Liver (tissue), 9 donors: ENCODE measurements around the gene RRP1. TPM values are rescaled to one million over a fixed set of nuclear protein-coding genes. Genes with fewer than 3 reads are reported as not detected.

Experiments used
- DNase-seq: peaks from one replicate; pipeline ENCODE4 v3.0.0-alpha.2; 2017; ENCODE audit warnings: low spot score
- H3K27ac ChIP-seq, 2 donors: one replicate each; pipeline ENCODE4 v1.7.0; 2013; ENCODE audit warnings: inconsistent platforms in 2 of 2, low read length in 2 of 2, control low read depth in 1 of 2, low read depth in 1 of 2, mild to moderate bottlenecking in 1 of 2
- H3K27me3 ChIP-seq, 4 donors: one replicate each; pipeline versions ENCODE4 v1.6.1 to v1.7.0; 2013; ENCODE audit warnings: low read length in 3 of 4, inconsistent platforms in 1 of 4, mild to moderate bottlenecking in 1 of 4, moderate library complexity in 1 of 4; ENCODE audit not compliant: control insufficient read depth in 4 of 4, insufficient read depth in 4 of 4
- H3K36me3 ChIP-seq, 4 donors: one replicate each; pipeline versions ENCODE4 v1.6.1 to v1.7.0; 2013; ENCODE audit warnings: low read length in 3 of 4, mild to moderate bottlenecking in 3 of 4, low read depth in 1 of 4, moderate library complexity in 1 of 4; ENCODE audit not compliant: control insufficient read depth in 4 of 4, insufficient read depth in 3 of 4
- H3K4me1 ChIP-seq, 4 donors: one replicate each; pipeline versions ENCODE4 v1.6.1 to v1.7.0; 2013; ENCODE audit warnings: low read length in 3 of 4, mild to moderate bottlenecking in 3 of 4, moderate library complexity in 1 of 4; ENCODE audit not compliant: control insufficient read depth in 4 of 4, insufficient read depth in 4 of 4
- H3K4me3 ChIP-seq, 3 donors: one replicate each; pipeline versions ENCODE4 v1.6.1 to v1.7.0; 2013; ENCODE audit warnings: low read length in 3 of 3, control low read depth in 1 of 3, low read depth in 1 of 3, mild to moderate bottlenecking in 1 of 3
- H3K9ac ChIP-seq, 2 donors: one replicate each; pipeline ENCODE4 v1.7.0; 2013; ENCODE audit warnings: low read length in 2 of 2, mild to moderate bottlenecking in 2 of 2, moderate library complexity in 2 of 2, control low read depth in 1 of 2, low read depth in 1 of 2
- H3K9me3 ChIP-seq, 4 donors: one replicate each; pipeline versions ENCODE4 v1.6.1 to v1.7.0; 2013; ENCODE audit warnings: low read length in 3 of 4; ENCODE audit not compliant: control insufficient read depth in 4 of 4
- EGR1 ChIP-seq, 2 donors: IDR thresholded peaks; 2 replicates each; pipeline ENCODE4 v1.6.1; 2016 to 2018; ENCODE audit warnings: antibody characterized with exemption in 2 of 2, low read depth in 2 of 2
- FOXA1 ChIP-seq: IDR thresholded peaks from 2 replicates; pipeline ENCODE4 v1.6.1; 2016; ENCODE audit warnings: antibody characterized with exemption
- FOXA2 ChIP-seq: IDR thresholded peaks from 2 replicates; pipeline ENCODE4 v1.6.1; 2016; ENCODE audit warnings: antibody characterized with exemption
- HNF4A ChIP-seq, 2 donors: conservative IDR thresholded peaks; 2 replicates each; pipeline ENCODE4 v1.6.1; 2016; ENCODE audit warnings: antibody characterized with exemption in 2 of 2, mild to moderate bottlenecking in 2 of 2
- HNF4G ChIP-seq: IDR thresholded peaks from 2 replicates; pipeline ENCODE4 v1.6.1; 2016; ENCODE audit warnings: antibody characterized with exemption
- JUND ChIP-seq, 2 donors: IDR thresholded peaks; 2 replicates each; pipeline ENCODE4 v1.6.1; 2016; ENCODE audit warnings: antibody characterized with exemption in 2 of 2
- NR2F2 ChIP-seq: IDR thresholded peaks from 2 replicates; pipeline ENCODE4 v1.6.1; 2016; ENCODE audit warnings: antibody characterized with exemption
- RAD21 ChIP-seq, 2 donors: IDR thresholded peaks; 2 replicates each; pipeline ENCODE4 v1.6.1; 2016; ENCODE audit warnings: antibody characterized with exemption in 2 of 2, mild to moderate bottlenecking in 2 of 2
- RXRA ChIP-seq, 2 donors: IDR thresholded peaks; 2 replicates each; pipeline ENCODE4 v1.6.1; 2017 to 2018; ENCODE audit warnings: antibody characterized with exemption in 2 of 2, mild to moderate bottlenecking in 1 of 2
- SP1 ChIP-seq: IDR thresholded peaks from 2 replicates; pipeline ENCODE4 v1.6.1; 2018; ENCODE audit warnings: antibody characterized with exemption, mild to moderate bottlenecking
- TAF1 ChIP-seq: conservative IDR thresholded peaks from 2 replicates; pipeline ENCODE4 v1.6.1; 2016; ENCODE audit warnings: antibody characterized with exemption, mild to moderate bottlenecking
- YY1 ChIP-seq: IDR thresholded peaks from 2 replicates; pipeline ENCODE4 v1.6.1; 2016; ENCODE audit warnings: antibody characterized with exemption, mild to moderate bottlenecking
- whole genome bisulfite sequencing: extraction: QIAGEN DNeasy Blood & Tissue Kit; methylation state at CpG from one replicate; pipeline ENCODE4 v1.1.7; 2013; 5-methylcytosine and 5-hydroxymethylcytosine counted together
- polyA plus RNA-seq, 2 donors: library from polyadenylated mRNA; stranded (reverse) in 1 of 2; unstranded in 1 of 2; fragments of 200-250 nt in 1 of 2; fragments of >200 nt in 1 of 2; fragmentation: Nextera tagmentation in 1 of 2; extraction: Ambion mirVana in 1 of 2; gene quantifications; one replicate each; pipeline versions ENCODE4 v1.2.1 to v1.2.3, GENCODE V29; 2013 to 2015
- total RNA-seq, 2 donors: library from RNA; depleted of rRNA; stranded (reverse); fragments of >200 nt; gene quantifications; one replicate each; pipeline ENCODE4 v1.2.3, GENCODE V29; 2014
- TF ChIP-seq, protein P1 (sequence below): IDR thresholded peaks from 2 replicates; pipeline ENCODE4 v1.6.1; 2016; ENCODE audit warnings: antibody characterized with exemption
- TF ChIP-seq, protein P2 (sequence below): IDR thresholded peaks from 2 replicates; pipeline ENCODE4 v1.6.1; 2016; ENCODE audit warnings: antibody characterized with exemption
- TF ChIP-seq, protein P3 (sequence below): IDR thresholded peaks from 2 replicates; pipeline ENCODE4 v1.6.1; 2016; ENCODE audit warnings: antibody characterized with exemption, mild to moderate bottlenecking
- TF ChIP-seq, protein P4 (sequence below): fragments of 150-350 bp; IDR thresholded peaks from 2 replicates; pipeline ENCODE4 v1.5.1; 2017; ENCODE audit warnings: improper control_type of control experiment, low read depth, low read length; ENCODE audit not compliant: missing input control
- TF ChIP-seq, protein P5 (sequence below): IDR thresholded peaks from 2 replicates; pipeline ENCODE4 v1.6.1; 2016; ENCODE audit warnings: antibody characterized with exemption
- donor health status: healthy.
- donor health status: healthy.
- donor health status: healthy.
- donor health status: healthy.
- donor health status: healthy.

Gene RRP1
- total and polyA plus RNA-seq, 4 donors: 5.4 to 15.0 (median 7.7) TPM

DNA sequence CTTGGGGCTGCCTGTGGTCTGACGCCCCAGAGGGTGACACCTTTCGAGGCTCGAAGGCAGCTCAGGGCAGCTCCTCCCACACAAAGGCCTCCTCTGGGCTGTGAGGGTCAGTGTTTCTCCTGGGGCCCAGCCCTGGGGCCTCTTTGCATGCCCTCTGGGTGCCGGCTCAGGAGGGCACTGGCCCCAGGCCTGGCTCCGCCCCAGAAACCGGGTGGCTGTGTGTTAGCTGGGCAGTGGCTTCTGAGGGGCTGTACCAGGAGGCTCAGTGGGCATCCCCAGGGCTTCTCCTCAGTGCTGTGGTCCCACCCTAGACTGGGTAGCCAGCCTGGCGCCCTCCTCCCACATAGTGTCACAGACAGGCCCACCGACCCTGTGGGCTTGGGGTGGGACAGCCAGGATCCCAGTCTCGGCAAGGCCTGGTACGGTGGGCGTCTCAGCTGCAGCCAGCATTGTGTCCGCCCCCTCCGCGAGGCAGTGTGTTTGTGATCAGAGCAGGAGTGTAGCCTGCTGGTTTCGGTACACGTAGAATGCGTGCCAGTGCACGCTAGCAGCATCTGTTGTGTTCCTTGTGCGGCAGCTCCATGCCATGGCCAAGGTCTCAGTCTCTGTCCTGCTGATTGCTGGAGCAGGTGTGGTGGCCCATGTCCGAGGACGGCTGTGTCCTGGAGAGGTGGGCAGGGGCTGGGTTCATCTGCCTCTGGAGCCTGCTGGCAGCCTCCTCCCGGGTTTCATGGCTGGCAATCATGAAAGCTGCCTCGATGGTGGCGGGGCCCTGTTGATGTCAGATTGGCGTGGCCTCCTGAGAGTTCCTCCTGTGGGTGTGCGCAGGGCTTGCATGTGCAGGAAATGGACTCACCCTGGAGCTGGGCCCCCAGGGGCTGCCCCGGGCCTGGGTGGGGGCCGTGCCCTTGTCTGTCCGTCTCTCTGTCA is 28.0 kb downstream of the RRP1 start:
- Histone ChIP-seq H3K4me1 (peaks cover 0 to 8% (median under 1%) of the 10 kb centered on the region in 4 donors), H3K4me3 (no peak overlapping the region), H3K9me3 (no peaks in the 10 kb centered on the region), H3K9ac (no peak overlapping the region), H3K27ac (no peak overlapping the region), H3K36me3 (no peaks in the 10 kb centered on the region), H3K27me3 (no peaks in the 10 kb centered on the region)
- WGBS: 89% methylated on average over 29 of the region's 29 CpGs
- DNase-seq: no peak
- TF ChIP-seq EGR1 (IDR thresholded peaks at IDR 0.05; ENCODE audit: low read depth in 2 of 2): no peak
- no peak for TF ChIP-seq FOXA2
- TF ChIP-seq, protein P1, sequence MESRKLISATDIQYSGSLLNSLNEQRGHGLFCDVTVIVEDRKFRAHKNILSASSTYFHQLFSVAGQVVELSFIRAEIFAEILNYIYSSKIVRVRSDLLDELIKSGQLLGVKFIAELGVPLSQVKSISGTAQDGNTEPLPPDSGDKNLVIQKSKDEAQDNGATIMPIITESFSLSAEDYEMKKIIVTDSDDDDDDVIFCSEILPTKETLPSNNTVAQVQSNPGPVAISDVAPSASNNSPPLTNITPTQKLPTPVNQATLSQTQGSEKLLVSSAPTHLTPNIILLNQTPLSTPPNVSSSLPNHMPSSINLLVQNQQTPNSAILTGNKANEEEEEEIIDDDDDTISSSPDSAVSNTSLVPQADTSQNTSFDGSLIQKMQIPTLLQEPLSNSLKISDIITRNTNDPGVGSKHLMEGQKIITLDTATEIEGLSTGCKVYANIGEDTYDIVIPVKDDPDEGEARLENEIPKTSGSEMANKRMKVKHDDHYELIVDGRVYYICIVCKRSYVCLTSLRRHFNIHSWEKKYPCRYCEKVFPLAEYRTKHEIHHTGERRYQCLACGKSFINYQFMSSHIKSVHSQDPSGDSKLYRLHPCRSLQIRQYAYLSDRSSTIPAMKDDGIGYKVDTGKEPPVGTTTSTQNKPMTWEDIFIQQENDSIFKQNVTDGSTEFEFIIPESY: no peak
- TF ChIP-seq, protein P2, sequence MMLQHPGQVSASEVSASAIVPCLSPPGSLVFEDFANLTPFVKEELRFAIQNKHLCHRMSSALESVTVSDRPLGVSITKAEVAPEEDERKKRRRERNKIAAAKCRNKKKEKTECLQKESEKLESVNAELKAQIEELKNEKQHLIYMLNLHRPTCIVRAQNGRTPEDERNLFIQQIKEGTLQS: no peak
- TF ChIP-seq HNF4A (conservative IDR thresholded peaks at IDR 0.05): no peak
- TF ChIP-seq, protein P3, sequence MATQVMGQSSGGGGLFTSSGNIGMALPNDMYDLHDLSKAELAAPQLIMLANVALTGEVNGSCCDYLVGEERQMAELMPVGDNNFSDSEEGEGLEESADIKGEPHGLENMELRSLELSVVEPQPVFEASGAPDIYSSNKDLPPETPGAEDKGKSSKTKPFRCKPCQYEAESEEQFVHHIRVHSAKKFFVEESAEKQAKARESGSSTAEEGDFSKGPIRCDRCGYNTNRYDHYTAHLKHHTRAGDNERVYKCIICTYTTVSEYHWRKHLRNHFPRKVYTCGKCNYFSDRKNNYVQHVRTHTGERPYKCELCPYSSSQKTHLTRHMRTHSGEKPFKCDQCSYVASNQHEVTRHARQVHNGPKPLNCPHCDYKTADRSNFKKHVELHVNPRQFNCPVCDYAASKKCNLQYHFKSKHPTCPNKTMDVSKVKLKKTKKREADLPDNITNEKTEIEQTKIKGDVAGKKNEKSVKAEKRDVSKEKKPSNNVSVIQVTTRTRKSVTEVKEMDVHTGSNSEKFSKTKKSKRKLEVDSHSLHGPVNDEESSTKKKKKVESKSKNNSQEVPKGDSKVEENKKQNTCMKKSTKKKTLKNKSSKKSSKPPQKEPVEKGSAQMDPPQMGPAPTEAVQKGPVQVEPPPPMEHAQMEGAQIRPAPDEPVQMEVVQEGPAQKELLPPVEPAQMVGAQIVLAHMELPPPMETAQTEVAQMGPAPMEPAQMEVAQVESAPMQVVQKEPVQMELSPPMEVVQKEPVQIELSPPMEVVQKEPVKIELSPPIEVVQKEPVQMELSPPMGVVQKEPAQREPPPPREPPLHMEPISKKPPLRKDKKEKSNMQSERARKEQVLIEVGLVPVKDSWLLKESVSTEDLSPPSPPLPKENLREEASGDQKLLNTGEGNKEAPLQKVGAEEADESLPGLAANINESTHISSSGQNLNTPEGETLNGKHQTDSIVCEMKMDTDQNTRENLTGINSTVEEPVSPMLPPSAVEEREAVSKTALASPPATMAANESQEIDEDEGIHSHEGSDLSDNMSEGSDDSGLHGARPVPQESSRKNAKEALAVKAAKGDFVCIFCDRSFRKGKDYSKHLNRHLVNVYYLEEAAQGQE: no peak
- TF ChIP-seq FOXA1: no peak
- TF ChIP-seq, protein P4, sequence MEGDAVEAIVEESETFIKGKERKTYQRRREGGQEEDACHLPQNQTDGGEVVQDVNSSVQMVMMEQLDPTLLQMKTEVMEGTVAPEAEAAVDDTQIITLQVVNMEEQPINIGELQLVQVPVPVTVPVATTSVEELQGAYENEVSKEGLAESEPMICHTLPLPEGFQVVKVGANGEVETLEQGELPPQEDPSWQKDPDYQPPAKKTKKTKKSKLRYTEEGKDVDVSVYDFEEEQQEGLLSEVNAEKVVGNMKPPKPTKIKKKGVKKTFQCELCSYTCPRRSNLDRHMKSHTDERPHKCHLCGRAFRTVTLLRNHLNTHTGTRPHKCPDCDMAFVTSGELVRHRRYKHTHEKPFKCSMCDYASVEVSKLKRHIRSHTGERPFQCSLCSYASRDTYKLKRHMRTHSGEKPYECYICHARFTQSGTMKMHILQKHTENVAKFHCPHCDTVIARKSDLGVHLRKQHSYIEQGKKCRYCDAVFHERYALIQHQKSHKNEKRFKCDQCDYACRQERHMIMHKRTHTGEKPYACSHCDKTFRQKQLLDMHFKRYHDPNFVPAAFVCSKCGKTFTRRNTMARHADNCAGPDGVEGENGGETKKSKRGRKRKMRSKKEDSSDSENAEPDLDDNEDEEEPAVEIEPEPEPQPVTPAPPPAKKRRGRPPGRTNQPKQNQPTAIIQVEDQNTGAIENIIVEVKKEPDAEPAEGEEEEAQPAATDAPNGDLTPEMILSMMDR: no peak
- TF ChIP-seq RXRA (IDR thresholded peaks at IDR 0.05): no peak
- TF ChIP-seq JUND (IDR thresholded peaks at IDR 0.05): no peak
- TF ChIP-seq NR2F2: no peak
- no peak for TF ChIP-seq SP1
- TF ChIP-seq, protein P5, sequence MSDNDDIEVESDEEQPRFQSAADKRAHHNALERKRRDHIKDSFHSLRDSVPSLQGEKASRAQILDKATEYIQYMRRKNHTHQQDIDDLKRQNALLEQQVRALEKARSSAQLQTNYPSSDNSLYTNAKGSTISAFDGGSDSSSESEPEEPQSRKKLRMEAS: no peak

DNA sequence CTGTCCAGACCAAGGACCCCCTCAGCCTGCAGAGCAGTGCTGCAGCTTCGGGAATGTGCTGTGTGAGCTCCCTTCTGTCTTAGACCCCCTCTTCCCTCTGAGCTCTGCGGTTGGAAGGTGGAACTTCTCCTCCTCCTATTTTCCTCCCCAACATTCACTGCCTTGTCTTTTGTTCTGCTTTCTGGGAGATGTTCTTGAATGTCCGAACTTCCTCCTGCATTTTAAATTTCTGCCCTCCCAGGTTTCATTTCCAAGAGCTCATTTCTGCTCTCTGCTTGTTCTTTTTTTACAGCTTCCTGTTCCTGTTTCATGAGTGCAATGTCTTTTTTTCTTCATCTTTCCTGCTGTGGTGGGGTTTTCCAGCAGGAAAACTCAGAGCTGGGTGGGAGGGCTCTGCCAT is 29.3 kb downstream of the RRP1 start:
- 81% methylated on average over 3 of the region's 3 CpGs for WGBS
- Histone ChIP-seq H3K27me3 (no peaks in the 10 kb centered on the region), H3K27ac (no peak overlapping the region), H3K9me3 (no peaks in the 10 kb centered on the region), H3K4me1 (peaks cover 0 to 5% (median 0%) of the 10 kb centered on the region in 4 donors), H3K36me3 (no peaks in the 10 kb centered on the region), H3K9ac (no peak overlapping the region), H3K4me3 (no peak overlapping the region)
- no peak for DNase-seq
- no peak for TF ChIP-seq HNF4A (conservative IDR thresholded peaks at IDR 0.05)
- no peak for TF ChIP-seq RXRA (IDR thresholded peaks at IDR 0.05)
- no peak for TF ChIP-seq HNF4G
- TF ChIP-seq FOXA2: no peak
- TF ChIP-seq YY1: no peak
- TF ChIP-seq, protein P4: no peak
- TF ChIP-seq NR2F2: no peak
- no peak for TF ChIP-seq SP1
- no peak for TF ChIP-seq TAF1
- no peak for TF ChIP-seq FOXA1
- TF ChIP-seq, protein P1: no peak
- TF ChIP-seq RAD21 (IDR thresholded peaks at IDR 0.05): no peak
- no peak for TF ChIP-seq EGR1 (IDR thresholded peaks at IDR 0.05; ENCODE audit: low read depth in 2 of 2)
- TF ChIP-seq, protein P5: no peak
